Testis (tissue), 3 donors: ENCODE measurements around the gene CTDSPL2. TPM values are rescaled to one million over a fixed set of nuclear protein-coding genes. Genes with fewer than 3 reads are reported as not detected.

Experiments
- DNase-seq: peaks from one replicate; pipeline ENCODE4 v3.0.0-alpha.2; 2019
- H3K27ac ChIP-seq, 2 donors: fragments of 200-600 bp; sonication (generic); one replicate each; pipeline ENCODE4 v1.5.1; 2019
- H3K27me3 ChIP-seq: fragments of 200-600 bp; sonication (generic); one replicate; pipeline ENCODE4 v1.5.1; 2019
- H3K36me3 ChIP-seq: fragments of 200-600 bp; sonication (generic); one replicate; pipeline ENCODE4 v1.5.1; 2017; ENCODE audit warnings: low read depth; ENCODE audit errors: missing control alignments
- H3K4me1 ChIP-seq: fragments of 200-600 bp; sonication (generic); one replicate; pipeline ENCODE4 v1.5.1; 2019
- H3K4me3 ChIP-seq, 2 donors: fragments of 200-600 bp; sonication (generic); one replicate each; pipeline ENCODE4 v1.5.1; 2017 to 2019
- H3K9me3 ChIP-seq: fragments of 200-600 bp; sonication (generic); one replicate; pipeline ENCODE4 v1.5.1; 2017
- CTCF ChIP-seq, 3 experiments: fragments of 450-650 bp in 2 of 3; fragments of 200-600 bp in 1 of 3; sonication (generic) in 1 of 3; IDR thresholded peaks; one replicate each; pipeline ENCODE4 v1.5.1; 2016 to 2019; ENCODE audit warnings: antibody characterized with exemption in 3 of 3, mild to moderate bottlenecking in 2 of 3, moderate library complexity in 1 of 3
- POLR2A ChIP-seq: fragments of 450-650 bp; IDR thresholded peaks from one replicate; pipeline ENCODE4 v1.6.1; 2017; ENCODE audit warnings: antibody characterized with exemption, mild to moderate bottlenecking, moderate library complexity
- WGBS, 2 donors: methylation state at CpG; one replicate each; pipeline ENCODE4 v1.1.5; 2018; 5-methylcytosine and 5-hydroxymethylcytosine counted together
- intact Hi-C: fragments of 100-400 bp; cut with DNase I; formaldehyde crosslinking; loops from one replicate; pipeline ENCODE4 v1.15.1; 2023; ENCODE audit warnings: low total_unique reads
- polyA plus RNA-seq: library from polyadenylated mRNA; stranded (reverse); fragments of 350-450 nt; fragmentation: Illumina TruSeq; extraction: RNeasy Lipid Tissue Mini Kit (QIAGEN cat#74804); gene quantifications from one replicate; pipeline ENCODE4 v1.2.3, GENCODE V29; 2014; ENCODE audit warnings: low read depth, low replicate concordance; ENCODE audit not compliant: insufficient read depth
- total RNA-seq, 2 donors: library from RNA; depleted of rRNA; stranded (reverse); fragments of >200 nt; gene quantifications; one replicate each; pipeline ENCODE4 v1.2.3, GENCODE V29; 2016

Gene CTDSPL2
- total and polyA plus RNA-seq, 3 donors from 2014 or later, result 27.7 to 71.2 (median 68.9) TPM

- Histone ChIP-seq H3K9me3 (no peaks in the 10 kb centered on the region), H3K36me3 (no peaks in the 10 kb centered on the region), H3K4me3 (no peak overlapping the region), H3K27ac (no peak overlapping the region), H3K4me1 (peaks cover 7% of the 10 kb centered on the region), H3K27me3 (no peaks in the 10 kb centered on the region)
- 81 to 91% methylated on average over 1 of the region's 1 CpG for WGBS, 2 donors
- DNase-seq, result no peak
- intact Hi-C loops, result no loop called here
- TF ChIP-seq POLR2A, result no peak
- no peak for TF ChIP-seq CTCF (IDR thresholded peaks at IDR 0.05)
These were observed 62.0 kb downstream of the CTDSPL2 start for GRCh38 chr15:44489464-44489863.

DNA sequence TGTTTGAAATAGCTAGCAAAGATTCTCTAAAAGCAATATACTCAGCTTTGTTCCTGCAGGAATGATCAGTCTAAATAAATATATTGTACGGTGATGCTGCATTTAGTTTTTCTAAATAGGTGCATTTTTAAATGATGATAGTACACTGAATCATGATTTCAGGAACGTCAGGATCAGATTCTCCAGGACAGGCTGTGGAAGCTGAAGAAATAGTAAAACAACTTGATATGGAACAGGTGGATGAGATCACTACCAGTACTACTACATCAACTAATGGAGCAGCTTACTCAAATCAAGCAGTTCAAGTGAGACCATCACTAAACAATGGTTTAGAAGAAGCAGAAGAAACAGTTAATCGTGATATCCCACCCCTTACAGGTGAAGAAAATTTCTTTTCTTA, 63.2 kb downstream of the CTDSPL2 start:
- TF ChIP-seq POLR2A (no peak), CTCF (IDR thresholded peaks at IDR 0.05) (no peak)
- 78 to 80% methylated on average over 3 of the region's 3 CpGs for WGBS, 2 donors
- no peaks in the 10 kb centered on the region for H3K27me3 ChIP-seq
- H3K4me1 ChIP-seq, result peaks cover 7% of the 10 kb centered on the region
- no peak for DNase-seq
- intact Hi-C loops, result no loop called here
- H3K4me3 ChIP-seq, result no peak overlapping the region
- H3K27ac ChIP-seq, result no peak overlapping the region
- no peaks in the 10 kb centered on the region for H3K9me3 ChIP-seq
- H3K36me3 ChIP-seq, result no peaks in the 10 kb centered on the region

DNA sequence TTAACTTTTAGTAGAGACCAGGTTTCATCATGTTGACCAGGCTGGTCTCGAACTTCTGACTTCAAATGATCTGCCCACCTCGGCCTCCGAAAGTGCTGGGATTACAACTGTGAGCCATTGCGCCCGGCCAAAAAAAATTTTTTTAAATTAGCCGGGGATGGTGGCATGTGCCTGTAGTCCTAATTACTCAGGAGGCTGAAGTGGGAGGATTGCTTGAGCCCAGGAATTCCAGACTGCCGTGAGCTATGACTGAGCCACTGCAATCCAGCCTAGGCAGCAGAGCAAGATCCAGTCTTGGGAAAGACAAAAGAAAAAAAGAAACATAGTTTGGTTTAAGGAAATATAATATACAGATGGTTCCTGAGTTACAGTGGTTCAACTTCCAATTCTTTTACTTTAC, 64.6 kb downstream of the CTDSPL2 start:
- TF ChIP-seq POLR2A, result no peak
- no peak for TF ChIP-seq CTCF (IDR thresholded peaks at IDR 0.05)
- no peak for DNase-seq
- no peaks in the 10 kb centered on the region for H3K9me3 ChIP-seq
- 87 to 93% methylated on average over 7 of the region's 7 CpGs for WGBS, 2 donors
- H3K27ac ChIP-seq, result no peak overlapping the region
- no peaks in the 10 kb centered on the region for H3K27me3 ChIP-seq
- H3K4me3 ChIP-seq, result no peak overlapping the region
- intact Hi-C loops, result no loop called here
- H3K4me1 ChIP-seq, result peaks cover 7% of the 10 kb centered on the region
- H3K36me3 ChIP-seq, result no peaks in the 10 kb centered on the region

- Histone ChIP-seq H3K27ac (no peak overlapping the region), H3K27me3 (no peaks in the 10 kb centered on the region), H3K4me1 (peaks cover 7% of the 10 kb centered on the region), H3K9me3 (no peaks in the 10 kb centered on the region), H3K36me3 (no peaks in the 10 kb centered on the region), H3K4me3 (no peak overlapping the region)
- no peak for DNase-seq
- 85 to 89% methylated on average over 3 of the region's 3 CpGs for WGBS, 2 donors
- intact Hi-C loops, result no loop called here
- TF ChIP-seq CTCF (IDR thresholded peaks at IDR 0.05) (no peak), POLR2A (no peak)
These were observed 65.2 kb downstream of the CTDSPL2 start for GRCh38 chr15:44492672-44493071.

DNA sequence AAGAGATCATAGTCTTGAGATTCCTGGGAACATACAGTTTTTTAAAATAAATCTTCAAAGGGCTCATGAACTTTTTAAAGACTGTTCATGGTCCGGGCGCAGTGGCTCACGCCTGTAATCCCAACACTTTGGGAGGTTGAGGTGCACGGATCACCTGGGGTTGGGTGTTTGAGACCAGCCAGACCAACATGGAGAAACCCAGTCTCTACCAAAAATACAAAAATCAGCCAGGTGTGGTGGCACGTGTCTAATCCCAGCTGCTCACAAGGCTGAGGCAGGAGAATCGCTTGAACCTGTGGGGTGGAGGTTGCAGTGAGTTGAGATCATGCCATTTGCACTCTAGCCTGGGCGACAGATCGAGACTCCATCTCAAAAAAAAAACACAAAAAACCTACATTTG, 68.1 kb downstream of the CTDSPL2 start:
- DNase-seq, result no peak
- TF ChIP-seq CTCF (IDR thresholded peaks at IDR 0.05) (no peak), POLR2A (no peak)
- WGBS, 2 donors, result 91 to 94% methylated on average over 8 of the region's 8 CpGs
- Histone ChIP-seq H3K9me3 (no peaks in the 10 kb centered on the region), H3K36me3 (no peaks in the 10 kb centered on the region), H3K4me1 (no peaks in the 10 kb centered on the region), H3K27me3 (no peaks in the 10 kb centered on the region), H3K4me3 (no peak overlapping the region), H3K27ac (no peak overlapping the region)
- intact Hi-C loops, result no loop called here
